Measurements from ENCODE around the gene NME3.

GRCh38 chr16:1786242-1787055, 15.1 kb upstream of the NME3 start:
- TF ChIP-seq POLR2A (IDR thresholded peaks at IDR 0.05; ENCODE audit: low read length) (no peak), GATA1 (IDR thresholded peaks at IDR 0.05; ENCODE audit: low read depth, low read length) (no peak)
